Left renal pelvis (tissue), 4 donors: ENCODE measurements around the gene IER3IP1. TPM values are rescaled to one million over a fixed set of nuclear protein-coding genes. Genes with fewer than 3 reads are reported as not detected.
"Not testable (repeated sequence)": the region's sequence is repeated elsewhere in the genome, so short reads cannot be mapped to it uniquely, and the experiment has no call there.

ENCODE experiments used
- DNase-seq, 4 donors: peaks; one replicate each; pipeline ENCODE4 v3.0.0-alpha.2; 2013; ENCODE audit warnings: low read depth in 4 of 4, low spot score in 3 of 4
- polyA plus RNA-seq, 4 donors: library from polyadenylated mRNA; unstranded; fragments of 120-200 nt; gene quantifications; one replicate each; pipeline ENCODE4 v1.2.1, GENCODE V29; 2013; ENCODE audit not compliant: insufficient read length in 4 of 4

The IER3IP1 gene
- polyA plus RNA-seq, 4 donors: 25.4 to 45.9 (median 37.5) TPM

DNA sequence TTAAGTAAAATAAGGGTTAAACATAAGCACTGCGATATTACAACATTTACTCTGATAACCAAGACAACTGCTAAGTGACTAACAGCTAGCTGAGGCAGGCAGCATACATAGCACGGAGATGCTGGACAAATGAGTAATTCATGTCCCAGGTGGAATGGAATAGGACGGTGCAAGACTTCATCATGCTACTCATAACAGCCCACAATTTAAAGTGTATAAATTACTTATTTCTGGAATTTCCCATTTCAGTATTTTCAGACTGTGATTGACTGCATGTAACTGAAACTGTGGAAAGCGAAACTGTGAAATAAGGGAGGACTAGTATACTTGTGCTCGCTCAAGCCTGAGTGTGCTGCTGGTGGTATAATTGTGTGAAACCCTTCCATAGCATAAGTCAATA, 12.9 kb downstream of the IER3IP1 start:
- no peak for DNase-seq

DNA sequence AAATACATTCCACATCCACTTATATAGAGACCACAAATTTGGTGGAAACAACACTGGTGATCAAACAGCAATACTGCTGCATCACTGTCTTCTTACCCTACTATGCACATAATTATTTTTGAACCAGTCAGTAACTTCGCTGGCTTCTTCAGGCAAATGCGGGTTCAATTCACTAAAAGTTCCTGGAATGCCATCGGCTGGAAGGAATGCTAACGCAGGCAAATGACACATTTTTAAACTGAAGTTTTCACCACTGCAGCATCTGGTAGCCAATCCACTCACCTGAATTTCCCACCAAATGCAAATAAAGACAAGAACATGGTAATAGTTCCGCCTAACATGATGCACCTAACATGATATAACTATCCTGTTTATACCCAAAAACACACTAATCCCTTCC, 15.9 kb downstream of the IER3IP1 start:
- no peak for DNase-seq

GRCh38 chr18:47158404-47158803, 17.8 kb downstream of the IER3IP1 start:
- DNase-seq: not testable (repeated sequence)

- no peak for DNase-seq
These were observed 24.7 kb downstream of the IER3IP1 start for GRCh38 chr18:47151439-47151838.

GRCh38 chr18:47150824-47151366, 25.3 kb downstream of the IER3IP1 start:
- DNase-seq: no peak

DNA sequence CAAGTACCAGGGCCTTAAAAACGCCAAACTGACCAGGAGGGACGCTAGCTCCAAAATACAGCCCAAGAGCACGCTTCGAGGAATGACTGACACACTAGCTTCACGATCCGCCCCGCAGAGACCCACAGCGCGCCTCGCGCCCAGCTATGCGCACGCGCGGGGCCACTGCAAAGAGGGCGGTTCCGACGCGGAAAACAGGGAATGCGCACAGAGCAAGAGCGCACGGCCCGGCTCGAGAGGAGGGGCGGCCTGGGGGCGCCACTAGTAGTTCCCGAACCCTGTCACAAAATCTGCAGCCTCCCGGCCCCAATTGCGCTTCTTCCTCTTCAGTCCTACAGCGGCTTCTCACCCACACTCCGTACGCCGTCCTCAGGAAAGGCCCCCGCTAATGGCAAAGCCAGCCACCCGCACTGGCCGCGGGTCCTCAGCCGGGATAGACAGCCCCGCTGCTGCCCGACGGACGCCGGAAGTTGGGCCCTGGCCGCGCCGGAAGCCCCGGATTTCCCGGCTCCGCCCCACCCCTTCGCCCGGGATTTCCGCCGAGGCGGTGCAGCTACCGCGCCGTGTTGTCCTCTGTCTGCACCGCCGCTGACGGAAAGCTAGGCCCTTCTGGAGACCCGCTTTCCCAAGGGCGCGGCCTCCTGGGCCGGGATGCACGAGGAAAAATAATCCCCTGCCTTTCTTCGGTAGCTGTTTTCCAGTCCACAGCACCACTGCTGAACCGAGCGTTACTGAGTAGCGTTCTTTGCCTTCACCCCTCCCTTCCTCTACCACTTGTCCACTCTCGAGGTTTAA, 25.9 kb downstream of the IER3IP1 start, which contains the start of gene HDHD2:
Gene HDHD2 (minus strand): TSS at position 472 of the 795 bp plus-strand sequence. CDS start 14,061 bp downstream, outside the sequence.
- peak in 2 of 4 donors; percentile 56 to 64 for DNase-seq

DNA sequence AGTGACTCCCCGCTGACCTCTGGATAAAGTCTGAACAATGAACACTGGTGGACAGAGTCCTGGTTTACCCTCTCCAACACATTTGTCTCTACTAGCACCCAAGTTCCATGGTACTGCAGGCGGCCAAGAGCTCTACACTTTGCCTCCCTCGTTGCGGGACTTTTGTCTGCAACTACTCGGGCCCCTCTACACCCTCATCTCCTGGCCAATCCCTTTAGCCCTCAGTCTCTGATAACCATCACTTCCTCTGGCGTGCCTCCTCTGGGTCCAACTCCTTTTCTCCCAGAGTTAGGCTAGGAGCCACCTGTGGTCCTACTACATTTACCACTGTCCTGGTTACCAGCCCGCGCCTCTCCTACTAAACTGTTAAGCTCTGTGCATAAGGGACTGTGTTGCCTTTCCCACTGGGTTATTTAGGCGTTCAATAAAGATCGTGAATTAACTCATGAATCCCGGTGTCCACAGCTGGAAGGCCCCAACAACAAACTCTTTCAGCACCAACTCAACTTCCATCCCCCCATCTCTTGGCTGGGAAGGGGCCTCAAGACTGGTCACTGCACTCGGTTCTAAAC, 26.6 kb downstream of the IER3IP1 start:
- DNase-seq: no peak

DNA sequence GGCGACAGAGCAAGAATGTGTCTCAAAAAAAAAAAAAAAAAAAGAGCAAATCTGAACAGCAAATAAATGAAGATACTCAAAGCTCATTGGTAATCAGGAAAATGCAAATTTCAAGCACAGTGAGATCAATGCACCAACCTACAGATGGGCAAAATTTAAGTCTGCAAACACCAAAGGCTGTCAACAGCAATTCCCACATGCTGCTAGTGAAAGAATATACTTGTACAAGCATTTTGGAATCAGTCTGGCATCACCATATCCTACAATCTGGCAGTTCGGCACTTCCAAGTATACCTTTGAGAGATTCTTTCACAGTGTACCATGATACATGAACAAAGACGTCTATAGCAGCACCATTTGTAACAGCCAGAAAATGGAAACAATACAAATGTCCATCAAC, 30.0 kb downstream of the IER3IP1 start:
- DNase-seq: no peak

- DNase-seq: no peak
These were observed 32.2 kb downstream of the IER3IP1 start for GRCh38 chr18:47143899-47144485.

DNA sequence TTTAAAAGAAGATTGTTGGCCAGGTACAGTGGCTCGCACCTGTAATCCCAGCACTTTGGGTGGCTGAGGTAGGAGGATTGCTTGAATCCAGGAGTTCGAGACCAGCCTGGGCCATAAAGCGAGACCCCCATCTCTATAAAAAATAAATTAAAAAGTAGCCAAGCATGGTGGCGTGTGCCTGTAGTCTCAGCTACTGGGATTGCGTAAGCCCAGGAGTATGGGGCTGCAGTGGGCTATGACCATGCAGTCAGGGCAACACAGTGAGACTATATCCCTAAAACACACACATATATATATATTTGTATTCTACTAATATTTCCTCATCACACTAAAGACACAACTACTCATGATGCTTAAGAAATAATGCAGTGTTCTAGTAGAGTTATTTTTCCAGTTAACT, 33.0 kb downstream of the IER3IP1 start:
- no peak for DNase-seq

- no peak for DNase-seq
These were observed 34.9 kb downstream of the IER3IP1 start for GRCh38 chr18:47141289-47141688.

DNA sequence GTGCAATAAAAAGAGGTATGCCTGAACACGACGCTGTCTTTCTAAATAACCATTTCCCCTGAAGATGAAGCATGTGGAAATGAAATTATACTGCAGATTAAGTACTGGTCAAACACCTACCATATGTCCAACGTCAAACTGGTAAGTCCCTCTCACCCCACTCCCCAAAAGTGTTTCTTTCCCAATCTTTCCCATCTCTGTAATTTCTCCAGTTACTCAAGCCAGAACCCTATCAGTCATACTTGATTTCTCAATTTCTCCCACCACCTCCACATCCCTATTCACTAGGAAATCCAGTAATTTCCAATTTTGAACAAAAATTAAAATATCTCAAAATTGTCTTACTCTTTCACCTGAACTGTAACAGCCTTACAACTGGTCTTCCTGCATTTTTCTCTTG, 55.0 kb downstream of the IER3IP1 start:
- DNase-seq: no peak

DNA sequence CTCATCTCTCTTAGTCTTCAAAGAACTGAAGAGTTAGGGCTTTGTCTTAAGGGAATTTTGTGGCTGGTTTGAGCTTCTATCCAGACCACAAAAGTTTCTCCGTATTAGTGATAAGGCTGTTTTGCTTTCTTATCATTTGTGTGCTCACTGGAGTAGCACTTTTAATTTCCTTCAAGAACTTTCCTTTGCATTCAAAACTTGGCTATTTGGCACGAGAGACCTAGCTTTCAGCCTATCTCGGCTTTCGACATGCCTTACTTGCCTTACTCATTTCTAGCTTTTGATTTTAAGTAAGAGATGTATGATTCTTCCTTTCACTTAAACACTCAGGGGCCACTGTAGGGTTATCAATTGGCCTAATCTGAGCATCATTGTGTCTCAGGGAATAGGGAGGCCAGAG, 55.7 kb downstream of the IER3IP1 start:
- DNase-seq: no peak

DNA sequence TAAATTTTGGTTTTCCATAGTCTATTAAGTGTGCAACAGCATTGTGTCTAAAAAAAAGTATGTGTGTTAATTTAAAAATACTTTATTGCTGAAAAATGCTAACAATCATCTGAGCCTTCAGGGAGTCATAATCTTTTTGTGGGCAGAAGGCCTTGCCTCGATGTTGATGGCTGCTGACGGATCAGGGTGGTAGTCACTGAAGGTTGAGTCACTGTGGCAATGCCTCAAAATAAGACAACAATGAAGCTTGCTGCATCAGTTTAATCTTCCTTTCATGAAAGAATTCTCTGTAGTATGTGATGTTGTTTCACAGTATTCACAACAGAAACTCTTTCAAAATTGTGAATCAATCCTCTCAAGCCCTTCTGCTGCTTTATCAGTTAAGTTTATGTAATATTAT, 57.2 kb downstream of the IER3IP1 start:
- DNase-seq: no peak

DNA sequence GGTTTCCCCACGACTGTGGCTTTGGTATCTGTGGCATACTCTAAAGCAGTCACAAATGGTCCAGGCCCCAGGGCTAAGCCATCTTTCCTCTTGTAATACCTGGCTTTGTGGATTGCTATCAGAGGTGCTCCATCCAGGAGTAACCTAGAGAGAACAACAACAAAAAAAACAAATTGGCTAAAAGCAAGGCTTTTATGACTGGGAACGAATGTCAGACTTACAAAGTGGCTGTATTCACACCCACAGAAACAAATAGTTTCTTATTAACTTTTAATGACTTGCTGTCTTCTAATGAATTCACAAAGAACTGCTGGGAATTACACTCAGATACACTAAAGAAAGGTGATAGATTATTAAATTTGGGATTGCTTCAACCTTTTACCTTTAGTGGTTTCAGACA, 61.0 kb downstream of the IER3IP1 start:
- no peak for DNase-seq

GRCh38 chr18:47113796-47114540, 62.2 kb downstream of the IER3IP1 start:
- no peak for DNase-seq

GRCh38 chr18:47110492-47111274, 65.5 kb downstream of the IER3IP1 start:
- no peak for DNase-seq

- DNase-seq: no peak
These were observed 66.4 kb downstream of the IER3IP1 start for GRCh38 chr18:47109720-47110119.

DNA sequence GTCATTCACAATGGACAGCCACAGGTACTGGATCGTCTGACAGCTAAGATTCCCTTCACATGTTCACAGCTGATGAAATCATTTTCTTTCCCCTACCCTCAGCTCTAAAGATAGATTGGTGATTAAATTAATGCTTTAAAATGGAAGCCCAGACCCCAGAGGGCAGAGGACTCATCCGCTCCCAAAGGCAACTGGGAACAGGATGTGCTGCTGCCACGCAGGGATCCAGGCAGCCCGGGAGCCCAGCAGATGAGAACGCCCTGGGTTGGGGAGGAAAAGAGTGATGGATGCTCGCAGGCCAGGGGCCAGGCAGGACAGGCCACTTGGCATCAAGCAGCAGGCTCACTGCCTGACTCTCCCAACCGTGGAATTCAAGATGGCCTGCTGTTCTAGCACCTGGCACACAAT, 67.2 kb downstream of the IER3IP1 start:
- DNase-seq: no peak

DNA sequence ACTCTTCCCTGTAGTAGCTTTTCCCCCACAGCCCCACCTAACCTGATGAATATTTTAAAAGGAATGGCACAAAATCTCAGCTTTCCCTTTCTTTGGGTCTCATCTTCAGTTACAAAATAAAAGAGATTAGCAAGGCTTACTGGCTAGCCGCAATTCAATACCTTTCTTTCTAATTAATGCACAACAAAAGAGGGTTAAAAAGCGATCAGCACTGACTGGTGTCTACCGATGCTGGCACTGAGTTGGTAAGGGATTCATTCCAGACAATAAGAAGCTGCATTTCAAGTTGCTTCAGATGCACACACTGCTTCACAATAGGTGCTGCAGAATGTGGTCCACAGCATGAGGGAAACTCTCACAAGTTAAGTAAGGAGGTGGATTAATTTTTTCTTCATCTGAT, 67.8 kb downstream of the IER3IP1 start:
- DNase-seq: no peak
